ENCODE measurements around the gene ZNF230. TPM values are rescaled to one million over a fixed set of nuclear protein-coding genes. Genes with fewer than 3 reads are reported as not detected.
A peak's percentile ranks its signal among the peaks of the same experiment; 100 is the strongest.

ZNF230 gene
- total and polyA plus RNA-seq, 2 of the 8 experiments (the other 6 are each of a cell fraction or from before 2014, with no cell fraction given) = 1.5 to 3.6 TPM

DNA sequence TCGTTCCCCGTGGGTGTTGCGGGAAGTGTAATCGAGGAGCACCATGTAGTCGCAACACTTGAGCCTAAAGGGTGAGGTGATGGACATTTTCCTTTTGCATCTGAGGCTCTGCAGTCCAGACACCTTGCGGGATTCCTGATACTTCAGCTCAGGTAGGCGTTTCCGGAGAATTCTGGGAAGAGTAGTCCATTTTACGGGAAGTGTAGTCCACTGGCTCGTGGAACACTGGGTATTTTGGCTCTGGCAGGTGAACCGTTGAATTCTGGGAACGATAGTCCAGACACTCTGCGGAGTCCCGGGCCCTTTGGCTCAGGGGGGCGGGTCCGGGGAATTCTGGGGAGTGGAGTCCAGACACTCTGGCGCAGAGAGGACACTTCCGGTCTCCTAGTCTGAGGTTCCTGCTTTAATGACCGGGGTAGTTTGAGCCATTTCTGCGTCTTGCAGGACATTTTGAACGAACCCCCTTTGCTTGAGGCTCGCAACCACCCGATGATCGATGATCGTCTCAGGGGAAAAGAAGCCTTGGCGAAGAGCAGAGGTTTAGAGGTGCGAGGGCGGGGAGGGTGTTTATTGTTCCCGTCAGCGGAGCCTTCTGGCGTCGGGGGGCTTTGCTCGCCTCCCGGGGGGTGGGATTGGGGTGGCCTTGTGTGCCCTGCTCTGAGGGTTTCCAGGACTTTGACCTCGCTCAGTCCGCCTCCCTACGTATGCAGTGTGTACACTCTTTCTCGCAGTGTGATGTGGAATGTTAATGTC is 49.1 kb downstream of the ZNF230 start, which contains the start of gene ZNF223 (continued):
- TF ChIP-seq, protein P1, sequence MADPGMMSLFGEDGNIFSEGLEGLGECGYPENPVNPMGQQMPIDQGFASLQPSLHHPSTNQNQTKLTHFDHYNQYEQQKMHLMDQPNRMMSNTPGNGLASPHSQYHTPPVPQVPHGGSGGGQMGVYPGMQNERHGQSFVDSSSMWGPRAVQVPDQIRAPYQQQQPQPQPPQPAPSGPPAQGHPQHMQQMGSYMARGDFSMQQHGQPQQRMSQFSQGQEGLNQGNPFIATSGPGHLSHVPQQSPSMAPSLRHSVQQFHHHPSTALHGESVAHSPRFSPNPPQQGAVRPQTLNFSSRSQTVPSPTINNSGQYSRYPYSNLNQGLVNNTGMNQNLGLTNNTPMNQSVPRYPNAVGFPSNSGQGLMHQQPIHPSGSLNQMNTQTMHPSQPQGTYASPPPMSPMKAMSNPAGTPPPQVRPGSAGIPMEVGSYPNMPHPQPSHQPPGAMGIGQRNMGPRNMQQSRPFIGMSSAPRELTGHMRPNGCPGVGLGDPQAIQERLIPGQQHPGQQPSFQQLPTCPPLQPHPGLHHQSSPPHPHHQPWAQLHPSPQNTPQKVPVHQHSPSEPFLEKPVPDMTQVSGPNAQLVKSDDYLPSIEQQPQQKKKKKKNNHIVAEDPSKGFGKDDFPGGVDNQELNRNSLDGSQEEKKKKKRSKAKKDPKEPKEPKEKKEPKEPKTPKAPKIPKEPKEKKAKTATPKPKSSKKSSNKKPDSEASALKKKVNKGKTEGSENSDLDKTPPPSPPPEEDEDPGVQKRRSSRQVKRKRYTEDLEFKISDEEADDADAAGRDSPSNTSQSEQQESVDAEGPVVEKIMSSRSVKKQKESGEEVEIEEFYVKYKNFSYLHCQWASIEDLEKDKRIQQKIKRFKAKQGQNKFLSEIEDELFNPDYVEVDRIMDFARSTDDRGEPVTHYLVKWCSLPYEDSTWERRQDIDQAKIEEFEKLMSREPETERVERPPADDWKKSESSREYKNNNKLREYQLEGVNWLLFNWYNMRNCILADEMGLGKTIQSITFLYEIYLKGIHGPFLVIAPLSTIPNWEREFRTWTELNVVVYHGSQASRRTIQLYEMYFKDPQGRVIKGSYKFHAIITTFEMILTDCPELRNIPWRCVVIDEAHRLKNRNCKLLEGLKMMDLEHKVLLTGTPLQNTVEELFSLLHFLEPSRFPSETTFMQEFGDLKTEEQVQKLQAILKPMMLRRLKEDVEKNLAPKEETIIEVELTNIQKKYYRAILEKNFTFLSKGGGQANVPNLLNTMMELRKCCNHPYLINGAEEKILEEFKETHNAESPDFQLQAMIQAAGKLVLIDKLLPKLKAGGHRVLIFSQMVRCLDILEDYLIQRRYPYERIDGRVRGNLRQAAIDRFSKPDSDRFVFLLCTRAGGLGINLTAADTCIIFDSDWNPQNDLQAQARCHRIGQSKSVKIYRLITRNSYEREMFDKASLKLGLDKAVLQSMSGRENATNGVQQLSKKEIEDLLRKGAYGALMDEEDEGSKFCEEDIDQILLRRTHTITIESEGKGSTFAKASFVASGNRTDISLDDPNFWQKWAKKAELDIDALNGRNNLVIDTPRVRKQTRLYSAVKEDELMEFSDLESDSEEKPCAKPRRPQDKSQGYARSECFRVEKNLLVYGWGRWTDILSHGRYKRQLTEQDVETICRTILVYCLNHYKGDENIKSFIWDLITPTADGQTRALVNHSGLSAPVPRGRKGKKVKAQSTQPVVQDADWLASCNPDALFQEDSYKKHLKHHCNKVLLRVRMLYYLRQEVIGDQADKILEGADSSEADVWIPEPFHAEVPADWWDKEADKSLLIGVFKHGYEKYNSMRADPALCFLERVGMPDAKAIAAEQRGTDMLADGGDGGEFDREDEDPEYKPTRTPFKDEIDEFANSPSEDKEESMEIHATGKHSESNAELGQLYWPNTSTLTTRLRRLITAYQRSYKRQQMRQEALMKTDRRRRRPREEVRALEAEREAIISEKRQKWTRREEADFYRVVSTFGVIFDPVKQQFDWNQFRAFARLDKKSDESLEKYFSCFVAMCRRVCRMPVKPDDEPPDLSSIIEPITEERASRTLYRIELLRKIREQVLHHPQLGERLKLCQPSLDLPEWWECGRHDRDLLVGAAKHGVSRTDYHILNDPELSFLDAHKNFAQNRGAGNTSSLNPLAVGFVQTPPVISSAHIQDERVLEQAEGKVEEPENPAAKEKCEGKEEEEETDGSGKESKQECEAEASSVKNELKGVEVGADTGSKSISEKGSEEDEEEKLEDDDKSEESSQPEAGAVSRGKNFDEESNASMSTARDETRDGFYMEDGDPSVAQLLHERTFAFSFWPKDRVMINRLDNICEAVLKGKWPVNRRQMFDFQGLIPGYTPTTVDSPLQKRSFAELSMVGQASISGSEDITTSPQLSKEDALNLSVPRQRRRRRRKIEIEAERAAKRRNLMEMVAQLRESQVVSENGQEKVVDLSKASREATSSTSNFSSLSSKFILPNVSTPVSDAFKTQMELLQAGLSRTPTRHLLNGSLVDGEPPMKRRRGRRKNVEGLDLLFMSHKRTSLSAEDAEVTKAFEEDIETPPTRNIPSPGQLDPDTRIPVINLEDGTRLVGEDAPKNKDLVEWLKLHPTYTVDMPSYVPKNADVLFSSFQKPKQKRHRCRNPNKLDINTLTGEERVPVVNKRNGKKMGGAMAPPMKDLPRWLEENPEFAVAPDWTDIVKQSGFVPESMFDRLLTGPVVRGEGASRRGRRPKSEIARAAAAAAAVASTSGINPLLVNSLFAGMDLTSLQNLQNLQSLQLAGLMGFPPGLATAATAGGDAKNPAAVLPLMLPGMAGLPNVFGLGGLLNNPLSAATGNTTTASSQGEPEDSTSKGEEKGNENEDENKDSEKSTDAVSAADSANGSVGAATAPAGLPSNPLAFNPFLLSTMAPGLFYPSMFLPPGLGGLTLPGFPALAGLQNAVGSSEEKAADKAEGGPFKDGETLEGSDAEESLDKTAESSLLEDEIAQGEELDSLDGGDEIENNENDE (IDR thresholded peaks at IDR 0.05; ENCODE audit: insufficient replicate concordance, low read length) = no peak
- TF ChIP-seq, protein P2, sequence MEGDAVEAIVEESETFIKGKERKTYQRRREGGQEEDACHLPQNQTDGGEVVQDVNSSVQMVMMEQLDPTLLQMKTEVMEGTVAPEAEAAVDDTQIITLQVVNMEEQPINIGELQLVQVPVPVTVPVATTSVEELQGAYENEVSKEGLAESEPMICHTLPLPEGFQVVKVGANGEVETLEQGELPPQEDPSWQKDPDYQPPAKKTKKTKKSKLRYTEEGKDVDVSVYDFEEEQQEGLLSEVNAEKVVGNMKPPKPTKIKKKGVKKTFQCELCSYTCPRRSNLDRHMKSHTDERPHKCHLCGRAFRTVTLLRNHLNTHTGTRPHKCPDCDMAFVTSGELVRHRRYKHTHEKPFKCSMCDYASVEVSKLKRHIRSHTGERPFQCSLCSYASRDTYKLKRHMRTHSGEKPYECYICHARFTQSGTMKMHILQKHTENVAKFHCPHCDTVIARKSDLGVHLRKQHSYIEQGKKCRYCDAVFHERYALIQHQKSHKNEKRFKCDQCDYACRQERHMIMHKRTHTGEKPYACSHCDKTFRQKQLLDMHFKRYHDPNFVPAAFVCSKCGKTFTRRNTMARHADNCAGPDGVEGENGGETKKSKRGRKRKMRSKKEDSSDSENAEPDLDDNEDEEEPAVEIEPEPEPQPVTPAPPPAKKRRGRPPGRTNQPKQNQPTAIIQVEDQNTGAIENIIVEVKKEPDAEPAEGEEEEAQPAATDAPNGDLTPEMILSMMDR (IDR thresholded peaks at IDR 0.05; ENCODE audit: control extremely low read depth in 1 of 3, insufficient read depth in 1 of 3, low read depth in 1 of 3, low read length in 3 of 3) = no peak
- no peak for TF ChIP-seq ZNF274 (IDR thresholded peaks at IDR 0.05; ENCODE audit: borderline replicate concordance, extremely low read depth, low read length)
- no peak for TF ChIP-seq RFX5 (IDR thresholded peaks at IDR 0.05; ENCODE audit: borderline replicate concordance, low read depth, low read length)
- TF ChIP-seq POU5F1 (IDR thresholded peaks at IDR 0.05; ENCODE audit: low read depth, low read length) = no peak
- TF ChIP-seq CHD2 (IDR thresholded peaks at IDR 0.05; ENCODE audit: low read length) = 0 out of 2 replicates have a peak, but pooled peaks have one; percentile 21

Data from H1 (cell line).